Stimulated activated CD8-positive, alpha-beta memory T cell treated with anti-CD3 and anti-CD28 coated beads, Interleukin-12 subunit alpha, Interleukin-12 subunit beta, amount 100 ng/mL, for 1 hour (primary cell): ENCODE data around the gene OPRM1.

Experiments used
- DNase-seq: peaks from one replicate; pipeline ENCODE4 v3.0.0-alpha.2; 2020; ENCODE audit warnings: low read depth

The OPRM1 gene

DNA sequence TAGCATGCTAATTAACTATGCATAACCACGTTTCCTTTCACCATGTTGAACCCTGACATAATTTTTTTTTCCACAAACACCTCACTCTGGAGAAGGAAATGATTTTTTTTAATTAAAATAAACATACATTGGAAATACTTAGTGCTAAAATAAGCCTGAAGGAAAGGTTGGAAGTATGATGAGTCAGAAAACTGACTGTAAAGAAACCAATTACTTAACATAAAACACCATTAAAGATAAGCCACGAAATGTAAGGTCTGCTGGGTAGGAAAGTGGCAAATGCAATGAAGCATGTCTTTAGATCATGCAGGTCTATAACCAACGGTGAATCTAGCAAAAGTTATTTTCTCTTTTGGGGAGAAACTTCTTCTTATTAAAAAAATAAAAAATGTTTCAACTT lies 47.5 kb downstream of the OPRM1 start:
- DNase-seq = no peak

DNA sequence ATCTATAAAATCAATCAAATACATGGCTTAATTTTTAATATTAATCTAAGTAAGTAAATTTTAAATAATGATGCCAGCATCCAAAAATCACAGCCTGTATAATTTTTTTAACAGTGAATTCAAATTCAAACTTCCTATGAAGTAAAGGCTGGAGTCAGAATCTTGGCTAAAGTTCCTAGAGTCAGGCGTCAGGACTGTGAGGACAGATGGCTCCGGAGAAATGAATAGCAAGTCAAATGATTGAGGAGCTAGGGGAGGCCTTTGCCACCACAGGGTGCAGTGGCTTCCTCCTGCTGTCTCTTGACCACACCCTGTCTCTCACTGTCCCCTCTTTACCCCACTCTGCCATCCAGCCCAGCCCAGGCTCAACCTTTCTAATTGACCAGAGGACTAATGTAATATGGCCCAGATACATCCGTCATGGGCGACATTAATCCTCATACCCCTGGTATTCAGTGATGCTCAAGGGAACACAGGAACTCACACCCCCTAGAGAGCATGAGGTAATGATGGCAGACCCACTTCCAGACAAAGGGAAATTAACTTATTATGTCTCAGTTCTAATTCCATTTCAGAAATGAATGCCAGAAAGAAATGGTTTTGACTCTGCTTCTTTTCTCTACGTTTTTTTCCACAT lies 53.4 kb downstream of the OPRM1 start:
- no peak for DNase-seq

DNA sequence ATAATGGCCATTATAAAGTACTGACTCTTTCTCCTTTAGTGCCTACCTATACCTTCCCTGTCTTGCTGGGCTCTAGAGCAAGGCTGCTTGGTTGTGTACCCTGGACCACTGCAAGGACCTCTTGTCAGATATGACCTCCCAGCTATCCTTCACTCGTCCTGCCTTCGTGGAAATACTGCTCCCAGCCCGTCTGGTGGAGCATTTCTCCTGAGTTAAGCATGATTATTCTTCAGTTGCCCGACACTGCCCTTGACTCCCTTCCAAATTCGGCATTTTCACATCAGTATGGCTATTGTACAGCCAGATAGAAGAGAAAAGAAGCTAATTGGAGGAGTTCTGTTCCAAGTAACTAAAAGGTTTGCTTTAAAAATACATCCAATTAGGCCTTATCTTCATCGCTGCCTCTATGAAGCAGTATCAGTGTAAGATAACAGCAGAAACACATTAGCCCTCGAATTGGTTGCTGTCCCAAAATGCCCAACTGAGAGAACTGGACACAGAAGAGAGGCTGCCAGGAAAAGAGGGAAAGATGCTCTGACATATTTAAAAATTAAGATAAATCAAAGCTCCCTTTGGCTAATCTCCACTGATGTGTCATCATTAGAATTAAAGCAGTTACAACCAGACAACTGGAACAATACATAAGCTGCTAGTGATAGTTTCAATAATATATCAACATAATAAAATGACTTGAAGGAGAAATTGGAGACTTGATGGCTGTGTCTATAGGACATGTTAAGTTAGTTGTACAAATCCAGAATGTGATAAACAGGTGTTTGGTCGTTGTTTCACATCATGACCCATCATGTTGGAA lies 54.4 kb downstream of the OPRM1 start:
- DNase-seq = no peak

DNA sequence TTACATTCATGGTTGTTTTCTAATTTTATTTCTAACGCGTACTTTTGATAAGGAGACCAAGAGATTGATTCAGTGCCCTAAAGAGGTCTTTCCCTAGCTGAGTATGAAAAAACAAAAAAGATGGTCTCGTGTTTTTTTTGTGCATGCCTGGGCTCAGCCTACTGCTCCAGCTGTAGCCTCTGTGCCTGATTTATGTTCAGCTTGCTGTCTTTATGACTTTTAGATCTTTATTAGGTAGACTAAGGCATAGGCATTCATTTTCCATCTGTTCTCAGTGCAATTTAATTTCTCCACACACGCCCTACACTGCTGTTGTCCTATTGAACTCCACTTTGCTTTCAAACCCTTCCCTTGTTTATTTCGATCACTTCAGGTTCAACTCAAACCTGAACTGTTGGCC lies 56.5 kb downstream of the OPRM1 start:
- DNase-seq = no peak

DNA sequence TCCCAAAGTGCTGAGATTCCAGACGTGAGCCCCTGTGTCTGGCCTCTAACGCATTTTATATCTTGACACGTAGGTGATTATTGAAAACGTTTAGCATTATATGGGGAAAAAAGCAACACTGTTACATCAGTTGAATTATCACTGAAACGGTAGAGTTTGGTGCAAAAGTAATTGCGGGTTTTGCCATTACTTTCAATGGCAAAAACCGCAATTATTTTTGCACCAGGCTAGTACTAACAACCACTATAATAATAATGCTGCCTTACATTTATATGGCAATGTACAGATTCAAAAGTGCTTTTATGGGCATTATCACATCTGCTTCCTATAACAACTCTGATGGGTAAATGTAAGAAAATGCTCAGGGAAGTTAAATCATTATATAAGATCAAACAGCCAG lies 57.3 kb downstream of the OPRM1 start:
- DNase-seq = no peak

DNA sequence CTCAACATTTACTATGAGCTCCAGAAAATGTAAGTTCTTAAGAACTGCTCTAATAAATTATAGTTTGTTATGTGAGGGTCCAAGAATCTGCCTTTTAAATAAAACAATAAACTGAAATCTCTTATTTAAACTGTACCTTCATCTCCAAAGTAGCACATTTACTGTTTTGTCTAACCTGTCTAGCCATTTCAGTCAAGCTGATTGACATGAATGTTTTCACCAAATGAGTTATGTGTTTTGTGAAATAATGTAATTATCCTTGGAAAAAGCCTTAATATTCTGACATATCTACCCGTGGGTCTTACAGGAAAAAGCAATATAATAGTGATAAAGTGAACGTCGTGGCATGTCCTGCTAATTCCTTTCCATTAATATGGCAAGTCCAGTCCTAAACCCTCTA lies 57.8 kb downstream of the OPRM1 start:
- DNase-seq = no peak

DNA sequence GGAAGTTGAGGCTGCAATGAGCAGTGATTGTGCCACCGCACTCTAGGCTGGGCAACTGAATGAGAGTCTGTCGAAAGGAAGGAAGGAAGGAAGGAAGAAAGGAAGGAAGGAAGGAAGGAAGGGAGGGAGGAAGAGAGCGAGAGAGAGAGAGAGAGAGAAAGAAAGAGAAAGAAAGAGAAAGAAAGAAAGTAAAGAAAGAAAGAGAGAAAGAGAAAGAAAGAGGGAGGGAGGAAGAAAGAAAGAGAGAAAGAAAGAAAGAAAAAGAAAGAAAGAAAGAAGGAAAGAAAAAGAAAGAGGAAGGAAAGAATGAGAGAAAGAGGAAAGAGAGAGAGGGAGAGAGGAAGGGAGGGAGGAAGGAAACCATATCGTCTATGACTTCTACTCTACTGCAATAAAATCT lies 60.2 kb downstream of the OPRM1 start:
- no peak for DNase-seq

DNA sequence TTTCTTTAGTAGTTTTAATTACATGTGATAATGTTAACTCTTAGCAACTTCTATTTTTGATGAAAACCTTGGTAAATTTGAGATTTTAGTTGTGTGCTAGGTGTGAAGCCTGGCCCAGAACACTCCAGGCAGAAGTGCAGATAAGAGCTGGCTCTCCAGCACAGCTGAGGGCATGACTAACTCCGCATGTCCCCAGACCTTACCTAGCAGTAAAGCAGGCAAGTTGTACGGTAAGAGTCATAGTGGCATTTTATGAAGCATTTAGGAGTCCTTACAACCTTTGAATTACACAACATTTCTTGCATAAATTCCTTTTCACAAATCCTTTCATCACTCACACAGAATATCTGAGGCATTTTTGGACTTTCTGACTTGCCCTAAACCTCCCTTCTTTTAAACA lies 67.2 kb downstream of the OPRM1 start:
- DNase-seq = no peak

DNA sequence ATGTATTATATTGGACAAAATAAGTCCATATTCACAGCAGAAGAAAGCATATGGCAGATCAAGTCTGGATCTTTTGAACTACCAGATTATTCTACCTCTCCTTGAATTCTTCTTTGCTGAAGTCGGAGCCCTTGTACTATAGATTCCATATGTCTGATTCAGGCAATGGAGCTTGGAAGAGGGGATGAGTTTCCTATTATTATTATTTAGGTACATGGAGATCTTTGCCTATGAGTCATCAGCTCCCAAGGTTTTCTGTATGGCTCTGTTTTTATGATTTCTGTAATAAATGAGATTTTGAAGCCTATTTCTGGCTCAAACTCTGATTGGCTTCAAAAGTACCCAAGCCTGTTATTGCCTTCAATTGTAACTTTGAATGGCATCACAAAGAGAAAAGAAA lies 72.0 kb downstream of the OPRM1 start:
- no peak for DNase-seq

DNA sequence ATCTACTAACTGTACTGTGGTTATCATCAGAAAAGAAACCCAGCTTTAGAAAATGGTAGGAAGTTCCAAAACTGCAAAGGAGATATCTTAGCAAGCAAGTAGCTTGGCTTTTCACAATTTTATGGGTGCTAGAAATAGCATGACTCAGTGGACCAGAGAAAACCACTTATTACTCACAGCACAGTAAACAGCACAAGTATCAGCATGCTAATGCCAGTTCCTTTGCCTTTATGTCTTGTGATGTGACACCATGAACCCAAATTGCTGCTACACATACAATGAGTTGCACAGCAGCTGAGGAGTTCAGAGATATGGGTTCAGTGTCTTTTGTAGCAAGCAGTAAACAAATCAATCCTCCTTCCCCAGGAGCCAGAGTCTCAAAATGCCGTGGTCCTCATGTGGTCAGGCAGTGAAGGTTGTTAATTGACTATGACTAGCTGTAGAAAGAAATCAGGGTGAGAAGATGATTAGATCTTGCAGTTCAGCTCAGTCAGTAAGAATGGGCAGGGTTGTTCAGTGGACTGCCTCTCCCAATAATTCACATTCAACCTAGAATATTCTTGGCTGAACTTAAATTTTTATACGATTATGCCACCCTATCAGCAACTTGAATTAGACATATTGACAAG lies 73.3 kb downstream of the OPRM1 start:
- DNase-seq = no peak

DNA sequence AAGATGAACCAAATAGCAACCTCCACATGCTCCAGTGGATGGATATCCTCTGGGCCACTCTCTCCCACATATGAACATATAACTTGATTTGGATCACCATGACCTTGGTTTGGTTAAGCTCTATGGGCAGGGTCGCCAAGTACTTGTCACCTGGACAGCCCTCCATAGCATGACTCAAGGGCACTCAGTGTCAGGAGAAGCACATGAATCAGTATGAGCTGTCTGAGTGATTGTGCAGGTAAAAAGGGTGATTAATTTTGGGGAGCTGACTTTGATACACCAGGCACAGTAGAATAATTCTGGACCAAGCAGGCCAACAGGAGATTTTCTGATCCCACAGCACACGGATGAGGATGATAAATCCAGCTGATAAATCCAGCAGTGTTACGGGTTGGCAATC lies 74.4 kb downstream of the OPRM1 start:
- DNase-seq = no peak

DNA sequence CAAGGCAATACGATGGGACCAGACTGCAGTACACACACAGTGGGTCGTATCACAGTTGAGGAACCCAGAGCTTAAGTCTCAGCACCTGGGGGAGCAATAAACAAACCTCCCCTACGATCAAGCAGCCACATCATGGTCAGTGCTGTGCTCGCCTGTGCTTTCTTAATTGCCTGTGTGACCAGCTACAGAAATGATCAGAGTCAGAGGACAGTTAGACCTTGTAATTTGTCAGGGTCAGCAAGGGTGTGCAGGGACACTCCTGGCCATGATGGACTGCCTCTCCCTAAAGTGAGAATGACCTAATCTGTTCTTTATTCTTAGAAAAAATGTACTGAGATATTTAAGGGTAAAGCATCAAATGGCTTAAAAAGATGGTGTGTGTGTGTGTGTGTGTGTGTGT lies 78.4 kb downstream of the OPRM1 start:
- no peak for DNase-seq

DNA sequence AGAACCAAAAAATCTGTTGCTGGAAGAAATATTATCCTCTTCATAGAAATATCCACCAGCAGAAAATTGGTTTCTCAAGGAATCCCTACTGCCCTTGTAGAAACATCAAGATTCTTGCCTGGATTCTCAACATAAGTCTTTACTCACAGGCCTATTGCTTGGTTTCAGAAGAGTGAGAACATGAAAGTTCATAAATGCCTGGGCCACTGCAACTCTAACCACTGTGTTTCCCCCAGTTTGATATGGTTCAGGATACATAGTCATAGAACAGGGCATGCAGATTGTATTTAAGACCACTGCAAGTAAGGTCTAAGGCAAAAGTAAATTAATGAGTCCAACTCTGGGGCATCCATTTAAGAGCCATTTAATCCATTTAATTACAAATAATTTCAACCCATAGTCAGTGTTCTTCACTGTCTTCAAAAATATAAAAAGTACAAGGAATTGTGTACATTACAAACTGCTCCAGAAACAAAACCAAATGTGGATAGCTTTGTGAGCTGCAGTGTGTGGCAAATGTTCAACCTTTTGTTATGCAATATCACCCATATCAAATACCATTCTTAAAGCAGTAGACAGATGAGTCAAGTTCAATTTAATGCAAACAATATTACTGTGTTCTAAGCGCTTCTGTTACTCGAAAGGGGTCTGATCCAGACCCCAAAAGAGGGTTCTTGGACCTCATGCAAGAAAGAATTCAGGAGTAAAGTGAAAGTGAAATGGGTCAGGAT lies 83.3 kb downstream of the OPRM1 start:
- no peak for DNase-seq

DNA sequence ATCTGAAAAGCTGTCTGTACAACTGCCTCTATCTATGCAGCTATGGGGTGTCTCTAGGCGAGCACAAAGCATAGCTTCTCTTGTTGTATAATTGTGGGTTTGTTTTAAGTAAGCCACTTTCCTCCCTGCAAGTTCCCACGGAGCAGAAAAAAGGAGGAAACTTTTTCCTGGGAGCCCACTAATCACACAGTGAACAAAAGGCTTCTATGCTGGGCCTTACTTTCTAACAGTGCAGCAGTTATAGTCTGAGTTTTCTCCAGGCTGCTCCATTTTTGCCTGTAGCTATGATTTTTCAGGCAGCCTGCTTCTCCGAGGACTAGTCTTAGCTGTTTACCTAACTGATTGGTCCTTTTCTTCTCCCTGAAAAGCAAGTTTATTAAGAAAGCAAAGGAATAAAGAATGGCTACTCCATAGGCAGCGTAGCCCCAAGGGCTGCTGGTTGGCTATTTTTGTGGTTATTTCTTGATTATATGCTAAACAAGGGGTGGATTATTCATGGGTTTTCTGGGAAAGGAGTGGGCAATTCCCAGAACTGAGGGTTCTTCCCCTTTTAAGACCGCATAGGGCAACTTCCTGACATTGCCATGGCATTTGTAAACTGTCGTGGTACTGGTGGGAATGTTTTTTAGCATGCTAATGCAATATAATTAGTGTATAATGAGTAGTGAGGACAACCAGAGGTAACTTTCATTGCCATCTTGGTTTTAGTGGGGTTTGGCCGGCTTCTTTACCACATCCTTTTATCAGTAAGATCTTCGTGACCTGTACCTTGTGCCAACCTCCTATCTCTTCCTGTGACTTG lies 84.3 kb downstream of the OPRM1 start:
- no peak for DNase-seq

DNA sequence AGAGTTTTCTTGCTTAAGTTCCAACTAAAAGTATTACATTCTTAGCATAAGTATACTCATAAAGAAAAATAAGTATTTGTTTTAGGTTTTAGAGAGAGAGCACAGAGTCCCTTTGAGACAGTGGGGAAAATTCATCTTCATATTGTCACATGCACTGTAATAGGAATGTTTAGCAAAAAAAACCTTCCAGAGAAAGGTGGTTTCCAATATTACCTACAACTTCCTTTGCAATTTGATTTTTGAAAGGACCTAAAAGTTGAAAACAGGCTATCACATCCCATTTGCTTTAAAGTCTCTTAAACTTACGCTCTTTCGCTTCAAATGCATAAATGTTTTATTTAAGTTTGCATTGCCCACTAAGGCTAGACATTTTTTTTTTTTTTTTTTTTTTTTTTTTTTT lies 86.4 kb downstream of the OPRM1 start:
- DNase-seq = no peak

DNA sequence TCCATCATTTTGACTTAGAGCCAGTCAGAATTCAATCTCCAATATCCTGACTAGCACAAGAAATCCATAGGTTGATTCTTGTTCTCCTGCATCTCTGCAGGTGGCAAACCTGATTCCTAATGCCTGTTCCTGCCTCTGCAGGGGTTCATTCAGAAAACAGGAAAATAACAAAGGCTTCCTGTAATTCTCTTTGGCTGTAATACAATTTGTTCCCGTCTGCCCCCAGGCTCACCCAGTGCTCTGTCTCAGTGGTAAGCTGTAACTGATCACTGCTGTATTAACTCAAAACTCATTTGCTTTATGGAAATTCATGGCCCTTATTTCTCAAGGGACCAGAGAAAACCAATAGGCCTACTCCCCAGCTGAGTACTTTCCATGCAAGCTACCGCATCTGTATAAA lies 88.6 kb downstream of the OPRM1 start:
- no peak for DNase-seq

DNA sequence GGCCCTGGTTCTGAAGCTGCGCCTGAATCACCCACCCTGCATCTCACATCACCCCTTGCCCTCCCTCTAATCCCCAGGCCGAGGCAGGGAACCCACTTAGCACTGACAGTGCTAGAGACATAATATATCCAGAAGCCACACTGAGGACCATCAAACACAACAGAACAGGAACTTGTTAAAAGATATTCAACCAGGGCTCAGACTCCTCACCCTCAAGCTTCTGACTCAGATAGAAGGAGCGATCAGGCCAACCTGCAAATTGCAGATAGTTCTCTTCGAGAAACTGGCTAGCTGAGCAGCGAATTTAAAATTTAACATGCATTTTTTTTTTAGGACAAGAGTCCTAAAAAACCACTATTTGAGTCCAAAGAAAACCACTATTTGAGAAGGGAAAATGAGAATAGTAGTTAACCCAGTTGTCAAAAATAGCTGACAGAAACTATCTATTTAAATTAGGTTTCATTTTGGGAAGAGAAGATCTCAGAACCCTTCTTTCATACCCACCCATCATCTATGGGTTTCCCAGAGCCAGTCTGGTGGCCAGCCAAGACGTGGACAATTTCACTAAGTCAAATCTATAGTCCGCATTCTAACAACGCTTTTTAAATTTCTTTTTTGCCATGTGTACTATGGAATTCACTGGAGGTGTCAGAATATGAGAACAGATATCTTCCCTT lies 95.6 kb downstream of the OPRM1 start:
- DNase-seq = no peak

DNA sequence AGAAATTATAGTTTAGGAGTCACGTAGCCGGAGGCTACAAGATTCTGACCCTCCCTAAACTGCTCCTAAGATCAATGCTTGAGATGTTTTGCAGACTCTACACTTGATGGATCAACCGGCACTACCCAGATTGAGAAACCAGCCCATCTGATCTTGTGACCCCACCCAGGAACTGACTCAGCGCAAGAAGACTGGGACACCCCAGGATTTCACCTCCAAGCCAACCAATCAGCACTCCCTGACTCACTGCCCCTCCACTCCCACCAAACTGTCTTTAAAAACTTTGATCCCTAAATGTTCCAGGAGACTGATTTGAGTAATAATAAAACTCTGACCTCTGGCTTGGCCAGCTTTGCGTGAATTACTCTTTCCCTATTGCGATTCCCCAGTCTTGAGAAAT lies 99.8 kb downstream of the OPRM1 start:
- no peak for DNase-seq

DNA sequence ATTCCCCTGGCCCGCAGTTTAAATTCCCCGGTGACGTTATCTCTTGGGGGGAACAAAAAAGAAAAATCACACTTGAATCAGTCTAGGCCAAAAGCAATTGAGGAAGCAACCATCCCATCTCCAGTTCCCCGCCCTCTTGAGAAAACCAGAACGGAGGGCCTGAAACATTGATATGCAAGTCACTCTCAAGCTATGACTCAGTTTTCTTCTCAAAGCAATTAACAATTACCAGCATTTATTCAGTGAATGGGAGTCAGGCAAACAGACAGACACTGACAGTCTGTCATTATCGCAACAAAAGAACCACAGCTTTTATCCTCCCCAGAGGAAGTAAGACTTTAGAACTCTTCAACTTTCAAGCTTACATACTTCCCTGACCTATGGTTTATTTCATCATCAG lies 100.9 kb downstream of the OPRM1 start:
- DNase-seq = no peak

DNA sequence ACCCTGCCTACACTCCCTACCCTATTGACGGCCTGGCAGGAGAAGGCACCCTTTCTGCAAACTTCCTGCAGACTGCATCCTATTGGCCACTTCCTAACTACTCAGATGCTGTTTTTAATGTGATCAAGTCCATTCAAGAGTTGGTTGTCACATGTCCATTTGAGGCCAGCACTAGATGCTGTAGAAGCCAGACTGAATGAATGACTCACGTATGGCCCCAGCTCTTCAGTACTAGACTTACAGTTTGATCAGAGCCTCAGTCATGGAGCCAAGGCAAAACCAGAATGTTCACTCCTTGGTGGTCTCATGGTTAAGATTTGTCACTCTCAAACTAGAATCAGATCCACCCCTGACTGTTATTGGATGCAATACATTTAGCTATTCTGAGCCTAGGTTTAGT lies 101.7 kb downstream of the OPRM1 start:
- DNase-seq = no peak

DNA sequence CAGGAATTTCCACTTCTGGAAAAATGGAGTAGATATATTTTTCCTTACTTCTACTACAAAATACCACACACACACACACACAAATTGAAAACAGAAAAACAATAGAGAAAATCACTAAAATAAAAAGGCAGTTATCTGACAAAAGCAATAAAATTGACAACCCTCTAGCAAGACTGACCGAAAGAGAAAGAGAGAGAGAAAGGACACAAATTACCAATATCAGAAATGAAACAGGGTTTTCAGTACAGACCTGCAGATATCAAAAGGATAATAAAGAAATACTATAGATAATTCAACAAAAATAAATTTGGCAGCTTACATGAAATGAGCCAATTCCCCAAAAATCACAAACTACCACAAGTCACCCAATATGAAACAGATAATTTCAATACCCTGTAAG lies 104.7 kb downstream of the OPRM1 start:
- no peak for DNase-seq
